ENCODE results near the gene KNL1.
A peak's percentile ranks its signal among the peaks of the same experiment; 100 is the strongest.
"Not testable (repeated sequence)": the region's sequence is repeated elsewhere in the genome, so short reads cannot be mapped to it uniquely, and the experiment has no call there.

The KNL1 gene, protein sequence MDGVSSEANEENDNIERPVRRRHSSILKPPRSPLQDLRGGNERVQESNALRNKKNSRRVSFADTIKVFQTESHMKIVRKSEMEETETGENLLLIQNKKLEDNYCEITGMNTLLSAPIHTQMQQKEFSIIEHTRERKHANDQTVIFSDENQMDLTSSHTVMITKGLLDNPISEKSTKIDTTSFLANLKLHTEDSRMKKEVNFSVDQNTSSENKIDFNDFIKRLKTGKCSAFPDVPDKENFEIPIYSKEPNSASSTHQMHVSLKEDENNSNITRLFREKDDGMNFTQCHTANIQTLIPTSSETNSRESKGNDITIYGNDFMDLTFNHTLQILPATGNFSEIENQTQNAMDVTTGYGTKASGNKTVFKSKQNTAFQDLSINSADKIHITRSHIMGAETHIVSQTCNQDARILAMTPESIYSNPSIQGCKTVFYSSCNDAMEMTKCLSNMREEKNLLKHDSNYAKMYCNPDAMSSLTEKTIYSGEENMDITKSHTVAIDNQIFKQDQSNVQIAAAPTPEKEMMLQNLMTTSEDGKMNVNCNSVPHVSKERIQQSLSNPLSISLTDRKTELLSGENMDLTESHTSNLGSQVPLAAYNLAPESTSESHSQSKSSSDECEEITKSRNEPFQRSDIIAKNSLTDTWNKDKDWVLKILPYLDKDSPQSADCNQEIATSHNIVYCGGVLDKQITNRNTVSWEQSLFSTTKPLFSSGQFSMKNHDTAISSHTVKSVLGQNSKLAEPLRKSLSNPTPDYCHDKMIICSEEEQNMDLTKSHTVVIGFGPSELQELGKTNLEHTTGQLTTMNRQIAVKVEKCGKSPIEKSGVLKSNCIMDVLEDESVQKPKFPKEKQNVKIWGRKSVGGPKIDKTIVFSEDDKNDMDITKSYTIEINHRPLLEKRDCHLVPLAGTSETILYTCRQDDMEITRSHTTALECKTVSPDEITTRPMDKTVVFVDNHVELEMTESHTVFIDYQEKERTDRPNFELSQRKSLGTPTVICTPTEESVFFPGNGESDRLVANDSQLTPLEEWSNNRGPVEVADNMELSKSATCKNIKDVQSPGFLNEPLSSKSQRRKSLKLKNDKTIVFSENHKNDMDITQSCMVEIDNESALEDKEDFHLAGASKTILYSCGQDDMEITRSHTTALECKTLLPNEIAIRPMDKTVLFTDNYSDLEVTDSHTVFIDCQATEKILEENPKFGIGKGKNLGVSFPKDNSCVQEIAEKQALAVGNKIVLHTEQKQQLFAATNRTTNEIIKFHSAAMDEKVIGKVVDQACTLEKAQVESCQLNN (N-terminal part only)

GRCh38 chr15:40593588-40594428 lies at the start of gene KNL1:
KNL1 (plus strand) TSS chr15:40594249; CDS start chr15:40602932, 8,683 bp downstream.
- peak; percentile 68 for DNase-seq

- no peak for DNase-seq
Measured at GRCh38 chr15:40545457-40545856, 48.6 kb upstream of the KNL1 start.

DNA sequence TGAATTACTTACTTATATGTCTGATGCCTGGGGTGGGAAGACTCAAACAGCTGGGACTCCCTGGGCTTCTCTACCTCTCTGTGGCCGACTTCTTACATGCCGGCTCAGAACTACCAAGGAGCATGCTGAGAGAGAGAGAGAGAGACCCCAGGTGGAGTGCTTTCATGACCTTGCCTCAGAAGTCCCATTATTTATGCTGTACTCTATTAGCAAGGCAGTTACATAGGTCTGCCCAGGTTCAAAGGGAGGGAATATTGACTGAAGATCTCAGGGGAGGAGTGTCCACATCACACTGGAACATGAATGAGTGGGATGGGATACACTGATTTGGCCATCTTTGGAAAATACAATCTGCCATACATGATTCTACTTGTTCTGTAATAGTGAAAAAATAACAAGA lies 45.4 kb upstream of the KNL1 start:
- no peak for DNase-seq

DNA sequence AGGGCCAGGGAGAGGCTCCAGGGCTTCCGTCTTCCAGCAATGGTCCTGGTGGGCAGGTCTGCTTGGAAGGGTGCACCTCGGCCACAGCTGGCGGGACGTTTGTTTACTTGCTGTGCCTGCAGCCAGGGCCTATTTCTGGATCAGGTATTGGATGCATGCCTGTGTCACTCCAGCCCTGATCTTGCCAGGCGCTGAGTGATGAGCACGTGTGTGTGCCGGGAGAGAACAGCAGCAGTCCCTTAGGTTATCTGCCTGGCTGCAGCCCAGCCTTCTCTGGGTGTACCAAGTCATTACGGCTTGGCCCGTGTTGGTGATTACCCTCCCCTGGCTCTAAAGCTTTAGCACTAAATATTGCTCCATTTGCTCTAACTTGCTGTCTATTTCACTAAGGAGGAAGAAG lies 44.2 kb upstream of the KNL1 start:
- DNase-seq, result peak; percentile 11

- no peak for DNase-seq
Measured at GRCh38 chr15:40550341-40551037, 43.6 kb upstream of the KNL1 start.

GRCh38 chr15:40554161-40554525 lies 39.9 kb upstream of the KNL1 start:
- no peak for DNase-seq

GRCh38 chr15:40555876-40556275 lies 38.2 kb upstream of the KNL1 start:
- no peak for DNase-seq

DNA sequence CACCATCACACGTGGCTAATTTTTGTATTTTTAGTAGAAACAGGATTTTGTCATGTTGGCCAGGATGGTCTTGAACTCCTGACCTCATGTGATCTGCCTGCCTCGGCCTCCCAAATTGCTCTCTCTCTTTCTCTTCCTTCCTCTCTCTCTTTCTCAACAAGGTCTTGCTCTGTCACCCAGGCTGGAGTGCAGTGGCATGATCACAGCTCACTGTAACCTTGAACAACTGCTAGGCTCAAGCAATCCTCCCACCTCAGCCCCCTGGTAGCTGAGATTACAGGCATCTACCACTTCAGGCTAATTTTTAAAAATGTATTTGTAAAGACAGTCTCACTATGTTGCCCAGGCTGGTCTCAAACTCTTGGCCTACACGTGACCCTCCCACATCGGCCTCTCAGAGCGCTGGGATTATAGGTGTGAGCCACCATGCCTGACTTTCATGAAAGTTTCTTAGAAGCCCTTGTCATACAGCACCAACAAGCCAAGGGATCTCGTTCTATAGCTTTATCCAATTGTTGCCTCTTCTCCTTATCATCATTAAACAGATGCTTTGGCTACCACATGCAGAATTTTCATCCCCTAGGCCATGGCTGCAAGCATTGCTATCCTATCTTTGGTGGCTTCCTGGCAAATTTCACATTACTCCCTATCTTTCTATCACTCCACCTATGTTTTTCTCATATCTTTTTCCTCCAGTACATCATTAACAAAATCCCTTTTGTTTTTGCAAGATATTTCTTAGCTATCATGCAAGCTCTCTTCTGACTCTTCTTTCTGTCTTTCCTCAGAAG lies 34.9 kb upstream of the KNL1 start:
- DNase-seq, result no peak

- no peak for DNase-seq
Measured at GRCh38 chr15:40562691-40563090, 31.4 kb upstream of the KNL1 start.

DNA sequence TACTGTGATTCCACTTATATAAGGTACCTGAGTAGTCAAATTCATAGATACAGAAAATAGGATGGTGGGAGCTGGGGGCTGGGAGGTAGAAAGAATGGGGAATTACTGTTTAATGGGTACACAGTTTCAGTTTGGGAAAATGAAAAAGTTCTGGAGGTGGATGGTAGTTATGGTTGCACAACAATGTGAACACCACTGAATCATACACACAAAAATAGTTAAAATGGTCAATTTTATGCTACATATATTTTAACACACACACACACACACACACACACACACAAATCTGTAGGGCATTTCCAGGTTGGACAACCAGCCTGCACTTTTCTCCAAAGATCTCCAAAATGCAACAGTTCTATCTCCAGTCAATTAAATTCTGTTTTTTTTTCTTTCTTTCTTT lies 30.6 kb upstream of the KNL1 start:
- DNase-seq, result no peak

GRCh38 chr15:40564591-40565332 lies 29.3 kb upstream of the KNL1 start, which contains the start of gene CCDC32:
CCDC32 (minus strand) TSS chr15:40565042; CDS start chr15:40563015, 2,027 bp downstream.
- peak; percentile 75 for DNase-seq

DNA sequence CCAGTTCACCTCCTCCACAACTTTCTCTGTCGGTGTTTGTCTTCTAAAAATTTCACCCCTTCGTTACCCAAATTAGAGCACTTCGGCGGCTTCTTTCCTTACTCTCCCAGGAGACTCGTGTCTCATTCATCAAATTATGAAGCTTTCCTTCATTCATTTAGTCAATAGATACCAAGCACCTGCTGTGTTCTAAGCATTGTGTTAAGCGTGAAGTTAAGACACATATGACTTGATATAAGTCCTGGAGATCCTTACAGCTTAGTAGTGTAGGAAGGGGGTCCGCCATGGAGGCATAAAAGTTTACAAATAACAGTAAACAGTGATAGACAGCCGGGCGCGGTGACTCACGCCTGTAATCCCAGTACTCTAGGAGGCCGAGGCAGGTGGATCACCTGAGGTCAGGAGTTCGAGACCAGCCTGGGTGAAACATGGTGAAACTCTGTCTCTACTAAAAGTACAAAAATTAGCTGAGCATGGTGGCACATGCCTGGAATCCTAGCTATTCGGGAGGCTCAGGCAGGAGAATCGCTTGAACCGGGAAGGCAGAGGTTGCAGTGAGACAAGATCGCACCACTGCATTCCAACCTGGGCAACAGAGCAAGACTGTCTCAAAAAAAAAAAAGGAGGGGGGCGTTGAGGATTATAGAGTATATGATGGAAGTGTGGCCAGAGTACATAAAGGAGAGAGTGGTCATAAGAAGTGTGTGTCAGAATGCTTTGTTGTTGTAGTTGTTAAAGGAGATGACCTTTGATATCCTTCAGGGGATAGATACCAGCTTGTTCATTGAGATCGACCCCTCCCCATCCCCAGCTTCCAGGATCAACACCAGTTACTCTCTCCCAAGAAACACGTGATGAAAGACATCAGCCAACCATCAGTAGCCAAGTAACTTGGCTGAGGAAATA lies 28.5 kb upstream of the KNL1 start:
- DNase-seq, result no peak

DNA sequence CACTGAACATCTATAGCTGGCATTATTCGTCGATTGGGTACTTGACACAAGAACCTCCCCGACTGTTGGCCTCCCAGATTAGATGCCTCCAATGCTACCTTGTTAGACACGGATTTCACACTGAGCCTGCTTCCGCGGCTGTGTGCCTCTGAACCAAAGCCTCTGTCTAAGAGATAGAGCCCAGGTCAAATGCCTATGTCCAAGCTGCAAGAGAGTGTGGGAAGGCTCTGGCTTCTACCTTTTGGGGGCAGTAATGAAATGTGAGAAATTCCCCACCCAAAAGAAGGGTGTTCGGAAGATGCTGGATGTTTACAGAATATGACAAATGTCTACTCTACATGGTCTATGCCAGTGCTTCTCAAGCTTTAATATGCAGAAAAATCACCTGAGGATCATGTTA lies 26.9 kb upstream of the KNL1 start:
- no peak for DNase-seq

DNA sequence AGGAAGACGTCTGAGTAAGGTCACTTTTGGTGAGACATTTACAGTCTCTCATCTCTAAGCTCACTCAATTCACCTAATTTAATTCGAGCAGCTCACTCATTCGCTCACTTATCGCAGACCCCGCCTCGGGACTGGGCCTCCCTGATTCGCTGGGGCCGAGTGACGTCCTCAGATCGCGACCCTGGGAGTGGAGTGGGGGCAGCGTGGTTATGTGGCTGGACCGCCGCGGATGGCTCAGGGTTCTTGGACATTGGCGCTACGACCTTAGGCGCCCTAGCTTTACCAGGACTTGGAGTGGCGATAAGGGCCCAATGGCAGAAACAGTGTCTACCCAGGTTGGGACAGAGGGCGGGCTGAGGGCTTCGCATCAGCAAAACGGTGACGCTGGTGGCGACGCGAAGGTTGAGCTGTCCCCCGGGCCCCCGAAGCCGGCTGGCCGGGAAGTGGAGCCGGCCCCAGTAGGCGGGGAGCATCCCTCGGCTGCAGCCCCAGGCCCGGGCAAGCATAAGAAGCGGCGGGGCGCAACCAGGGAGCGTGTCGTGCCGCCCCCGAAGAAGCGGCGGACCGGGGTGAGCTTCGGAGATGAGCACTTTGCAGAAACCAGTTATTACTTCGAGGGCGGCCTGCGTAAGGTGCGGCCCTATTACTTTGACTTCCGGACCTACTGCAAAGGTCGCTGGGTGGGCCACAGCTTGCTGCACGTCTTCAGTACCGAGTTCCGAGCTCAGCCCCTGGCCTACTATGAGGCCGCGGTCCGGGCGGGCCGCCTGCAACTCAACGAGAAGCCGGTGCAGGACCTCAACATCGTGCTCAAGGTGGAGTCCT lies 24.7 kb upstream of the KNL1 start, which contains the start of gene RPUSD2:
Gene RPUSD2, plus strand, starts transcription at position 171 of the 825 bp plus-strand sequence. Its CDS starts 39 bp downstream, at position 210.
- peak; percentile 31 for DNase-seq

DNA sequence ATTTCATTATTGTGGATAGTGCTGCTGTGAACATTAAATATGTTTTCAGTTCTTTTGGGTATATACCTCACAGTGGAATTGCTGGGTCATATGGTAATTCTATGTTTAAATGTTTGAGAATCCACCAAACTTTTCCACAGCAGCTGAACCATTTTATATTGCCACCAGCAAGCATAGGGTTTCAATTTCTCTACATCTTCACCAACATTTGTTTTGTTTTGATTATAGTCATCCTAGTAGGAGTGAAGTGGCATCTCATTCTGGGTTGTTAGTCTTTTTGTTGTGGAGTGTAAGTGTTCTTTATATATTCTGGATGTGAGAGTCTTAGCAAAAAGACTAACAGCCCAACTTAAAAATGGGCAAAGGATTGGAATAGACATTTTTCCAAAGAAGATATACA lies 18.9 kb upstream of the KNL1 start:
- DNase-seq, result no peak

DNA sequence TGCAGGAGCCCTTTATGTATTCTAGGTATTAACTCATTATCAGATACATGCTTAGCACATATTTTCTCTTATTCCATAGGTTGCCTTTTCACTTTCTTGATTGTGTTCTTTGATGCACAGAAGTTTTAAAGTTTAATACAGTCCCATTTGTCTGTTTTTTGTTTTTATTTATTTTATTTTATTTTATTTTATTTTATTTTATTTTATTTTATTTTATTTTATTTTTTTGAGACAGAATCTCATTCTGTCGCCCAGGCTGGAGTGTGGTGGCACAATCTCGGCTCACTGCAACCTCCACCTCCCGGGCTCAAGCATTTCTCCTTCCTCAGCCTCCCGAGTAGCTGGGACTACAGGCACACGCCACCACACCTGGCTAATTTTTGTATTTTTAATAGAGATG lies 17.1 kb upstream of the KNL1 start:
- not testable (repeated sequence) for DNase-seq

DNA sequence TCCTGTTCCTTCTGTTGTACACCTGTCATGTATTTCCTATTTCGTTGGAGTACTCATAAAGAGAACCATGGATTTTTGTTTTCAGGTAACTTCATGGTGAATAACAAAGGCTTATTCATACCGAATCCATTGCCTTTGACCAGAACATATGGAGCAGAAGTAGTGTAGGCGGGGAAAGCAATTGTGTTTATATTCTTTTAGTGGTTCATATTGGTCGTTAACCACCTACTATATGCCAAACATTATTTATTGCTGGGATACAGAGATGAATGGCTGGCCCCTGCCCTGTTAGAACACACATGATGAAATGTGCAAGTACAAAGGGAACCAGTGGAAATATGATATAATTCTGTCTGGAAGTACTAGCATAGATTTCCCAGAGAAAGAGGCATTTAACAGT lies 15.2 kb upstream of the KNL1 start:
- DNase-seq, result no peak

DNA sequence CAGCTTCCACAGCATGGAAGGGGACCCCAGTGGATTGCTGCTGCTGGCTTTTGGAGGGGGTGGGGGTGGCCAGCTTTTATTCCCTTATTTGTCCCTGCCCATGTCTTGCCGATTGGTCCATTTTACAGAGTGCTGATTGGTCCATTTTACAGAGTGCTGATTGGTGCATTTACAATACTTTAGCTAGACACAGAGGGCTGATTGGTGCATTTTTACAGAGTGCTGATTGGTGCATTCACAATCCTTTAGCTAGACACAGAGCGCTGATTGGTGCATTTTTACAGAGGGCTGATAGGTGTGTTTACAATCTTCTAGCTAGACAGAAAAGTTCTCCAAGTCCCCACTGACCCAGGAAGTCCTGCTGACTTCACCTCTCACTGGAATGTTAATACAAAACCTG lies 12.3 kb upstream of the KNL1 start:
- not testable (repeated sequence) for DNase-seq

Data from NCI-H2029 treated with DMSO at 0.1 percent for 48 hours (cell line).